SK-N-DZ (cell line): ENCODE results near the gene JAZF1.
"Not testable (repeated sequence)": the region's sequence is repeated elsewhere in the genome, so short reads cannot be mapped to it uniquely, and the experiment has no call there.

Experiments used
- DNase-seq: peaks from one replicate; pipeline ENCODE4 v3.0.0-alpha.2; 2015; ENCODE audit warnings: low spot score

Gene JAZF1

GRCh38 chr7:27873981-27874957 lies 306.3 kb downstream of the JAZF1 start:
- no peak for DNase-seq

DNA sequence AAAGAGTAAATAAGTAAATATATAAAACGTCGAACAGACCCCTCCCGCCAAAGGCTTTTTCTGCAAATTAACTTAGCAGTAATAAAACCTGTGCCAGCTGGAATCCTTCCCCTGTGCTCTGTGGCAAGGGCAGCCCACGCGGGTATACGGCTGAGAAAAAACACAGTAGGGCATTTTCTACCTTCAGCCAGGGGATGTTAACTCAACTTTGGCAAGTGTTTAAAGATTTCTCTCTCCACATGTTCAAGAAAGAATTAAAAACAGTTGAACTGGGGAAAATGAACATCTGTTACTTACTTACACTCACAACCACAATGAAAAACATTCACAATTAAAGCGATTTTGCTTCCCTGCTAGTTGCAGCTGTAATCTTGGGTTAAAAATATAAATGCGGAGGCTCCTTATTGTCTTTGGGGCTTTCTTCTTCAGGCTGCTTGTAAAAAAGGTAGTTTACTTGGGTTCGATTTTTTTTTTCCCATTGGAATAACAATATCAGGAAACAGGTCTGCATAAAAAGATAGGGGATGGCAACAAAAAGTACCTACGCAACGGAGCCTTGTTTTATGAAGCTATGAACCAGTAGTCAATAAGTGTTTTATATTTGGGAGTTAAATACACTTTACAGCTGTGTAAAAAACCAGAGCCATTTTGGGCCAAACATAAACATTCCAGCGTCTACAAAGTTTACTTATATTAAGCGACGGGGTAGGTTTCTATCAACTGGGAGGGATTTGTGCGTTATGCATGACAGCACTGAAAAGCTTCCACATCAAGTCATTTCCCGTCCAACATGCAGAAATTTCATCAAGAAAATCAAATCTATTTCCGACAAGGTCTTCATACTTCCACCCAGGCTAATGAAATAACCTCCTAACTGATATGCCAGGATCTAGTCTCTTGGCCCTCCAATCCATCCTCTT lies 308.0 kb downstream of the JAZF1 start:
- no peak for DNase-seq

GRCh38 chr7:27871866-27872265 lies 308.7 kb downstream of the JAZF1 start:
- no peak for DNase-seq

GRCh38 chr7:27871086-27871485 lies 309.5 kb downstream of the JAZF1 start:
- no peak for DNase-seq

DNA sequence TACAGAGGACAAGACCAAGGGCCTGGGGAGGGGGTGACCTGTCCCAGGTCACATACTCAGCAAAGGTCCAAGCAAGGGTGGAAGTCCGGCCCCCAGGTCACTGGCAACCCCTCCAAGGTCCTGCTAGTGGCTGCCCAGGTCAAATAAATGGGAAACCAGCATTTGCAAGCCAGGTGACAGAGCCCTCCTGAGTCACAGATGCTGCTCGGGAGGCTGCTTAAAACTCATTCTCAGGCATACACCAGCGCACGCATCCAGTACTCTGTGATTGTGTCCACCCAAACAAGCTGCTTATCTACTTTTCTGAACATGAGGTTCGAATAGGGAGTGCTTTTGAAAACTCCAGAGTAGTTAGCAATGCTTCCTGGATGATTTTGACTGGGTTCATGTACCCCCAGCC lies 310.0 kb downstream of the JAZF1 start:
- DNase-seq, result no peak

- no peak for DNase-seq
Observed at GRCh38 chr7:27869056-27869455, 311.5 kb downstream of the JAZF1 start.

- DNase-seq, result no peak
Observed at GRCh38 chr7:27868131-27868550, 312.5 kb downstream of the JAZF1 start.

DNA sequence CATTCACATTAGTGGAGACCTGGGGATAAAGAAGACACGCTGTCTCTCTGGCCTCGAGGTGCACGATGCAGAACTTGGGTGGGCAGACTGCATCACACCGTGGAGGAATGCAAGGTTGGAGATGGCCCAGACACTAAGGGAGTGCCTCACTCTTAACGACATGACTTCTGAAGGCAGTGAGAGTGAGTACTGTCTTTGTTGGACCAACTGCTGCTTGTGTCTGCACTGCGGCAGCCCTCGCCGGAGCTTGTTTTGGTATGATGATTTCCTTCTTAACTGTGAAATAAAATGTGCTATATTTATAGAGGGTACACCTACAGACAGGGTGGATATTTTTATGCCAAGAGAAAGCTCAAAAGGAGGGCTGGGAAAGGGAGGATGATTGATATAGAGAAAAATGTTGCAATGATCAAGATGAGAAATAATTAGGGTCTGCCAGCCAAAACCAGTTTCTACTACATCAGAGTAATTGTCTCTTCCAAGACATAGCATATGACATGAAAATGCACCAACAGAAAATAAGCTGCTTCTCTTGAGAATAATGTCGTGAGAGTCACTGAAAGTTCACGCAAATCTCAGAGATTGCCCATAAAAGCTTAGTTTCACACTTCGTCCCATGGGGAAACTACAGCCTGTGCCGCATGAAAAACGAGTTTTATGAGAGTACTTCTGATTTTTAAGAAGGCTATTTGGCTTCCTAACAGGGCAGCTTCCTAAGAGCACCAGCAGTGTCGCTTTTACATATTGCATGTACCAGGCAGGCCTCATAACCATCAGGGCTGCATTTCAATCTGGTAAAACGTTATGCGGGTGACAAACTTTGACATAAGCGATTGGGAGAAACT lies 313.5 kb downstream of the JAZF1 start:
- no peak for DNase-seq

DNA sequence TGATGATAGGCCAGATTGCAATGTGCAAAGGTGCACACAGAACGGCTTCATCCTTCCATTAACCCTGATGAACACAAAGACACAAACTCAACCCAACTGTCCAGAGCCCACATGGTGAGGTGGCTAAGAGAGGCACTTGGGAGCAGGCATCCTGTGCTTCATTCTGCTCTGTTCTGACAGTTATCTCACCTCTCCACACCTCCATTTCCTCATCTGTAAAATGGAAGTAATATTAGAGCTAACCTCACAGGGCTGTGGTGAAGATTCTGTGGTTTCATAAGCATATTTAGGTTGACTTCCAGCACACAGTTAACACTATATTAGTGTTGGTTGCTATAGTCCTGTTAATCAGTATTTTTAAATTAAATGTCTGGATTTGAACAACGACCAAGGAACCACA lies 314.3 kb downstream of the JAZF1 start:
- no peak for DNase-seq

GRCh38 chr7:27863880-27864279 lies 316.7 kb downstream of the JAZF1 start:
- DNase-seq, result no peak

- DNase-seq, result no peak
Observed at GRCh38 chr7:27861747-27862146, 318.8 kb downstream of the JAZF1 start.

DNA sequence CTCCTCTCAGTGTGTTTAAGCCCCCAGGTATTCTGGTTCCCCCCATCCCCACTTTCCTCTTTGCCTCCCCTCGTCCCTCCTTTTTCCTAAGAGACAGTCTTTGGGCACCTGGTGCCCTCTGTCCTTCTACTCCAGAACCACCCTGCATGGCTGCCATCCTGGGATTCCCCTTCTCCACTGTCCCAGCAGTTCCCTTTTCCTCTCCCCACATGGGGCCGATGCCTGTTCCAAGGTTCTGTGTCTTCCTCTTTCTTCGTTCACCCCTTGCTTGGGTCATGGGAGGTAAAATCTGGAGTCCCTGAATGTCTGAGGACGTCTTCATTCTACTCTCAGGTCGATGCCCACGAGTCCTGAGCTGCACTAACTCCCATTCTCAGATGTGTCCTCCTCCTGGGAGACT lies 319.8 kb downstream of the JAZF1 start:
- no peak for DNase-seq

GRCh38 chr7:27856703-27857485 lies 323.7 kb downstream of the JAZF1 start:
- DNase-seq, result not testable (repeated sequence)

DNA sequence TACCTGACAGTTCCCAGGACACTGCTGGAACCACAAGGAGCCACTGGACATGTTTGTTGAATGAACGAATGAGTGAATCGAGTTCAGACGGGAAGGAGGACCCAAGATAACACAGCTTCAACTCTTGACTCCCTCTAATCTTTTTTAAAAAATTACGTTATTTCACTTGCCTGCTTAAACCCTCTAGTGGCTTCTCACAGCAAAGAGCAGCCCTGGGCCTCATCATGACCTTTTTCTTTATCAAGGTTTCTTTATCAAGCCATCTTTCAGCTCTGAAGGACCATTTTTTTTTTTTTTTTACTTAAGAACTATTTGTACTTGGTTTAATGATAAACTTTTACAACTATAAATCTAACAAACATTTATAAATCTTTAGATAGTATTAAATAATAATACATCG lies 330.1 kb downstream of the JAZF1 start:
- DNase-seq, result no peak

DNA sequence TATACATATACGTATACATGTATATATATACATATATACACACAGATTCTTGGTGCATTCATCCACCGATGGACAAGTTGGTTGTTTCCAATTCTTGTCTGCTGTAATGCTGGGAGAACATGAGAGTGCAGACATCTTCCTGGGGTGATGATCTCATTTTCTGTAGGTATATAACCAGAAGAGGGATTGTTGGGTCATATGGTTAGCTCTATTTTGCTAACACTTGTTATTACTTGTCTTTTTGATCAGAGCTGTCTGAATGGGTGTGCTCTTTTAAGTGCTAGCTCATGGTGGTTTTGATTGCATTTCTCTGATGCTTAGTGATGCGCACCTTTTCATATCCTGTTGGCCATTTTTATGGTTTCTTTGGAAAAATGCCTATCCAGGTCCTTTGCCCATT lies 334.2 kb downstream of the JAZF1 start:
- DNase-seq, result no peak

DNA sequence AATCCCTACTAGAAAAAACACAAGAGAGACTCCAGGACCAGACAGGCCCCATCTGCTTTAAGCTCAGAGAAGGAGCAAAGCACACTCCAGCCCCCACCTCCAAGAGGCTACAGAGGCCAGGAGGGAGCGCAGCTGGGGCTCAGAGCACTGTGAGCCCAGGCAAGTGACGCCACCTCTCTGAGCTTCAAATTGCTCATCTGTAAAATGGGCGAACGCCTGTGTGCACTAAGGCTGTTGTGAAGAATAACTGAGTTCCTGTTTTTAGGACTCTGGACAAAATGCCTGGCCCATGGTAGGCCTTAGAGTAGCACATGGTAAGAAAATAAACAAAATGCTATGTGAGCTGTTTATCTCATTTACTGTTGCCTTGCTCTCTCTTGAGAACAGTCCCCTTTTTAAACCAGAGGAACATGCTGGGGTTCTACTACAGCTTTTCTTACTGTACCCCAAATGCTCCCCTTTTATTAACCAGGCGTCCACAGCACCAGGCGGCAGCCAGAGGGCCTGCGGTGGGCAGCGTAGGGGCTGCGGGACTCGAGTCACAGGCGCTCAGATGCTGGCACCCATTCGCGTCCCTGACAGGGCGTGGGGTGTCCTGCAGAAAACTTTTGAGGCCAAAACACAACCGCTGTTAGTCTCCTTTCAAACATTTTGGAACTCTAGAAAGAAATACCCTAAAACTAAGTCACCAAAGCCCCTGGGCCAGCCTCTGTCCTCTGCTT lies 336.9 kb downstream of the JAZF1 start:
- DNase-seq, result no peak

DNA sequence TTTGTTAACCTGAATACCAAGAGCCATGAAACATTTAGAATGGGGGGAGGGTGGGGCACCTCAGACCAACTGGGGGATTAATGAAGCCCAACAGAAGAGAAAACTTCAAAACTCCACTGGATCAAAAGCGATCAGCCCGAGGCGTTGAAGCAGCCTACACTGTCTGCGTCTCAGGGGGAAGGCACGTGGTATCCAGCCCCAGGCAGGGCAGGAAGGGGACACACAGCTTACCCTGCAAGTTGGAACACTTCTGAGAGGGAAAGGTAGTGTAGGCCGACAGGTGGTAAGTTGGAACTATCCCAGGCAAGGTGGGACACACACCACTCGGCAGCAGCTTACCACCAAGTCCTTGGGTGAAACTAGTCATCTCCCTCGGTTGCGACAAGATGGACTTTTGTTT lies 337.7 kb downstream of the JAZF1 start:
- no peak for DNase-seq

GRCh38 chr7:27842094-27842692 lies 338.4 kb downstream of the JAZF1 start:
- no peak for DNase-seq

DNA sequence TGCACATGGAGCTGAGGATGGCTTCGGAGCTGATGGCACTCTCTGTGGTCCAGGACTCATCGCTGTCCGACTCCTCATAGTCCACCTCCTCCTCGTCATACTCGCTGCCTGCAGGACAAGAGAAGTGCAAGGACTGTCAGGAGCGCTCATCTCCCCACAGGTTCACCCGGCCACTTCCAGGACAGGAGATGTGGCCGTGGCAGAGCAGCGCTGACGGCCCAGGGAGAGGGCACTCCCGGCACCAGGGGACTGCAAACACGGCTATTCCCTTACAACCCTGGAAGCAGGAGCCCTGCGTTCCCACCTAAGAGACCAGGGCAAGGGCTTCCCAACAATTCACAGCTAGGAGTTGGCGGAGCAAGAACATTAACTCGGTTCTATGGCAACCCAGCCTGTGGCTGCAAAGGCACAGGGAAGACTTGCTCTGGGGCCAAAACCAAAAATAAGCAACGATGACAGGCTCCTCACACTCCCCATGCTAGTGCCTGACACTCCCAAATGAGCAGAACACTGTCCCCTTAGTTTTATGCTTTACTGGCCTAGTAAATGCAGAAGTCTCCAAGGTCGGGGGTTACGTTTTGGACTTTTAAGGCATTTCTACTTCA lies 339.7 kb downstream of the JAZF1 start:
- DNase-seq, result no peak
